NK-92 treated with Interleukin-12 subunit alpha and Interleukin-12 subunit beta, amount 100 ng/mL, for 24 hours (cell line): ENCODE data around the gene PHF2.

Experiments used
- DNase-seq: peaks from one replicate; lab custom pipeline; 2025; lab: John Stamatoyannopoulos, UW

The PHF2 gene

GRCh38 chr9:93678199-93679019, 102.0 kb downstream of the PHF2 start:
- DNase-seq = no peak

- DNase-seq = no peak
Measured at GRCh38 chr9:93679536-93680442, 103.4 kb downstream of the PHF2 start.

GRCh38 chr9:93680443-93681268, 104.3 kb downstream of the PHF2 start:
- no peak for DNase-seq

DNA sequence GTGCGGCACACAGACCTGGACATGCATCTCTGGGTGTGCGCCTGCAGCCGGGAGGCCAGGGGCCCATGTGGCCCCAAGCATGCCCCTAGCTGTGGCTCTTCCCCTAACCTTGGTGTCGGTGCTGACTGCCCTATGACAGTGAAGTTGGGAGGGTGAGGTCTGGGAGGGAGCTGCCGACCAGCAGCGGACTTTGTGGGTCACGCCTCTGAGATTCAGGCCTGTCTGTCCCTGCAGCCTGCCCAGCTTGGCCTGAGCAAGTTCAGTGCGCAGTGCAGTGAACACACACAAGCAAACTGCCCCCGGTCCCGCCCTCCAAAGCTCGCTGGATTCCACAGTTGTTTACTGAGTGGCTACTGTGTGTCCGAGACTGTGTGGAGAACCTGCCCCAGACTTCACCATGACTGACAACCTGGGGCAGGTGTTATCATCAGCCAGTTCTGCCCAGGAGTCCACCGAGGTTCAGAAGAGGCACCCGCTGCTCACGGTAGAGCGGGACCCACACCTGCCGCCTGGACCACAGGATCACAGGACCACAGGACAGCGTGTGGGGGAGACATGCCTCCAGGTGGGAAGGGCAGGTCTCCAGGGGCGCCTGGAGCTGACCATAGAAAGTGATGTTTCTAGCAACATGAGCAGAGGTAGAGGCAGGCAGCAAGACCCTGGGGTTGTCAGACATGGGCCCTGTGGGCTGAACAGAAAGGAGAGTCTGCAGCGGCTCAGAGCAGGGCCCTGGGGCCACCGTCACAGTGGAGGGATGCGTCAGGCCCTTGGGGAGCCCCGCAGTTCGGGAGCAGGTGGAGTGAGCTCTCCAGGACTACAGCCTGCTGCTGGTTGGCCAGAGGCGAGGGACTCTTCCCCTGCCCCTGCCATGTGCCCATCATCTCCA, 105.1 kb downstream of the PHF2 start:
- DNase-seq = no peak

DNA sequence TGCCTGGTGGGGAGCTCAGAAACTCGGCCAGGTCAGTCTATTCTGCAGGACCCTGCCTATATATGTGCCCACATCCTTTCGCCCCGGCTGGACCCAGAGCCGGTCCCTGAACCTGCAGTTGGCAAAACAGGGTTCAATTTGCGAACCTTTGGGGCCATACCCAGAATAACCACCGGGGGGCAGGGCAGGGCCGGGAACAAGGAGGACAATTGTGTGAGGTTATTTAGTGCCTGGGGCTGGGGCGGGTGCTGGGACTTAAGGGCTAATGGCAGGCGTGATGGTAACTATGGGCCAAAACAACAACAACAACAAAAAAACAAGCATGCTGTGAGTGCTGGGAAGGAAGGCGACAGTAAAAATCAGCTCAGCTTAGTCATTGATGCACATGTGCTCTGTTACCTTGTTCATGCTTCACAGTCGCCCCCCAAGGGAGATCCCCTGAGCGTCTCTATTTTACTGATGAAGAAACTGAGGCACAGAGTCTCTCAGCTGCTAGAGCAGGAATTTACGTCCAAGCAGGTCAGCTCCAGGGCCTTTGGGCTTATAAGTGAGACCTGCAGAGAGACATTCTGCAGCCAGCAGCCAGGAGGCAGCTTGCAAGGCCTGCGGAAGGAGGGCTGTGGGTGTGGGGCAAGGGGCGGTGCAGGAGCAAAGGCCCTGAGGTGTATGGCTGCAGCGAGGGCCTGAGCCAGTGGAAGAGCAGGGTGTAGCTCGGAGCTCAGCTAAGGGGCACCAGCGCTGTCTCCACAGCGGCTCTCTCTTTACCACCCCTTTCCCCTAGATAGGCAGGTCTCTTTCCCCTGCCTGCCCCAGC, 106.0 kb downstream of the PHF2 start:
- DNase-seq = no peak

GRCh38 chr9:93683331-93684134, 107.1 kb downstream of the PHF2 start:
- DNase-seq = no peak

GRCh38 chr9:93684161-93684765, 107.9 kb downstream of the PHF2 start:
- DNase-seq = no peak

- DNase-seq = no peak
Measured at GRCh38 chr9:93684806-93685543, 108.6 kb downstream of the PHF2 start.

DNA sequence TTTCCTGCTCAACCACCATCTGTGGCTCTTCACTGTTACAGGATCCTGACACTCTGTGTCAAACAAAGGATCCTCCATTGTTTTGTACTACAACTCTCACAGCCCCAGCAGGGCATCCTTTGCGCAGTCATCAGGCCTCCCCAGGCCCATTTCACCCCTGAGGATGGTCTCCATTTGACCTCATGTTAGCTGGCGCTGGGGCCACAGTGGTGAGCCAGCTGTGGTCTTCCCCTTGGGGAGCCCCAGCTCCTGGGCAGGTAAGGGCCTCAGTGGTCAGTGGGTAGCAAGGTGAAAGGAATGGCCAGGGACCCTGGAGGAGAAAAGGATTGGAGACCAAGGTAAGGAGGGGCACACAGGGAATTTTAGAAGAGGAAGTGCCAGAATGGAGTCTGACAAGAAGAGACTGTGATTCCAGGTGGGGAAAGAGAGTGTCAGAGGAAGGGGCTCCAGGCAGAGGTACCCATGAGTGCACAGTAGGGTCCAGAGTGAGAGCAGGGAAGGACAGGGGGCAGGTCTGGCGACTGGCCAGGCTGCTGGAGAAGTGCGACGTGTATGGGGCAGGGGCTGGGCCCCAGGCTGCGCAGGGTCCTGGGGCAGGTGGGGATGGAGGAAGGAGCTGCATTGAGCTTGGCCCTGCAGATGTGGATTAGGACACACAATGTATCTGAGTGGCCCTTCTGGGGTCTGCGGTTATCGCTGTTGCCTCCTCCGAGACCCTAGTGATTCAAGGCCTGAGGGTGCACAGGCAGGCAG, 109.9 kb downstream of the PHF2 start:
- DNase-seq = no peak

GRCh38 chr9:93686880-93687236, 110.5 kb downstream of the PHF2 start:
- DNase-seq = no peak

DNA sequence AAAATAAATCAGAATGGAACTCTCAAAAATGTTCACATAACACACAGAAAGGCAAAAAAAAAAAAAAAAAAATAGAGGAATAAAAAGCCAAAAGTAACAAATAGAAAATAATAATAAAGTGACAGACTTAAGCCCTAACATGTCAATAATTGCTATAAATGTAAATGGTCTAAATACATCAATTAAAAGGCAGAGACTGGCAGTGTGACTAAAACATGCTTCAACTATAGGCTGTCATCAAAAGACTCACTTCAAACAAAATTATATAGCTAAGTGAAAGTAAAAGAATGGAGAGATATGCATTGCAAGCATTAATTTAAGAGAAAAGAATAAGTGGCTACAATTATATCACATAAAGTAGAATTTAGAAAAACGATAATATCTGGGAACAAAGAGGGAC, 114.2 kb downstream of the PHF2 start:
- no peak for DNase-seq

GRCh38 chr9:93693129-93693528, 116.7 kb downstream of the PHF2 start:
- DNase-seq = no peak

GRCh38 chr9:93697352-93698139, 121.2 kb downstream of the PHF2 start:
- no peak for DNase-seq

DNA sequence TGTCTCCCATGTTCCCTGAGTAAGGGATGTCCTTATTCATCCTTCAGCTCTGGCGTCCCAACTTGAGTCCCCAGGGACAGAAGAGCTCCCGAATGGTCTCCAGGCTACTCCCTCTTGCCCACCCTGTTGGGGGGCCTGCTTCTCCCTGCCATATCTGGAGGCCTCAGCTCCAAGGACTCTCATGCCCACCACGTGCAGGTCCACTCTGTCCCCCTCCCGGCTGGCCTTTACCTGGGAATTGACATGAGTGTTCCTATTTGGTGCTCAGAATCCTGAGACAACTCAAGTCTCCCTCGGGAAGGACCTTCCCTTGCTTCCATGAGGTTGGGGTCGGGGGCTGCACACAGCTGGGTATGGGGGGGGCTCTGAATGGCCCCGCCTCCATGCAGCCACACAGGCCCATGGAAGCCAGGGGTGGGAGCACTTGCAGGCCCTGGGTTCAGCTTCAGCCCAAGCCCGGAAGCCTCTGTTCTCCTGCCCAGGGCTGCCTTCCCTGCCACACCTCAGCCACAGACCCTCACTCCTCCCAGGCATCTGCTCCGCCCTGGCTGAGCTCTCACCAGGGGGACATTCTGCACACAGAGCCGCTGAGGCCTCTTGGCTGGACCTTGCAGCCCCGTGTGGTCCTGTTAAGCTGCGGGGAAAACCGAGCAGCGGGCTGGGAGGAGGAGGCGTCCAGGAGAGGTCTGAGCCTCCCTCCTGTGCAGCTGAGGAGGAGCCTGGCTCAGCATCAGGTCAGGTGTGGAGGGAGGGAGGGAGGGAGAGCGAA, 121.9 kb downstream of the PHF2 start:
- no peak for DNase-seq

DNA sequence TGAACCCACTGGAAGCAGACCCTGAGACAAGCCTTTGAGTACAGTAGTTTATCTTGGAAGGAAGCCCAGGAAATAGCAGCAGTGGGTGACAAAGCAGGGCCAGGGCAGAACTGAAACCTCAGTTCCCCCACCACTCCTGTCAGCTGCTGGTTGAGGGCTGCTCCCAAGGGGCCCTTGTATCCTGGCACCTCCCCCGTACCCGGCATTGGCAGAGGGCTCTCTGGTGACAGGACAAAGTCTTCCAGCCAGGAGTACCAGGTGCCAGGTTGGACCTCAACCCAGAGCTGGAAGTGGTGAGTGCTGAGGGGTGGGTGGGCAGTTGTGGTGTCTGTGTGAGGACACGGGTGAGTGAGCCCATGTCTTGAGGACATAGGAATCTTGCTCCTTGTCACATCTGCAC, 123.3 kb downstream of the PHF2 start:
- DNase-seq = no peak
